Lower leg skin (tissue), 4 donors: ENCODE data around the gene MAEA. TPM values are rescaled to one million over a fixed set of nuclear protein-coding genes. Genes with fewer than 3 reads are reported as not detected.

ENCODE experiments used
- DNase-seq, 2 donors: peaks; one replicate each; pipeline ENCODE4 v3.0.0-alpha.2; 2019; ENCODE audit warnings: low spot score in 2 of 2
- H3K4me3 ChIP-seq: fragments of 200-600 bp; sonication (generic); 2 replicates; pipeline ENCODE4 v1.5.1; 2017; ENCODE audit warnings: mild to moderate bottlenecking, low read depth; ENCODE audit not compliant: poor library complexity, severe bottlenecking
- CTCF ChIP-seq, 3 donors: fragments of 450-650 bp; IDR thresholded peaks; one replicate each; pipeline ENCODE4 v1.5.1; 2016; ENCODE audit warnings: antibody characterized with exemption in 3 of 3, mild to moderate bottlenecking in 3 of 3, moderate library complexity in 2 of 3
- POLR2A ChIP-seq, 2 donors: fragments of 450-650 bp; IDR thresholded peaks; one replicate each; pipeline ENCODE4 v1.6.1; 2016 to 2017; ENCODE audit warnings: antibody characterized with exemption in 2 of 2, mild to moderate bottlenecking in 1 of 2, moderate library complexity in 1 of 2
- WGBS, 2 donors: methylation state at CpG; one replicate each; pipeline ENCODE4 v1.1.5; 2018; 5-methylcytosine and 5-hydroxymethylcytosine counted together
- intact Hi-C: fragments of 100-400 bp; cut with DNase I; formaldehyde crosslinking; loops from one replicate; pipeline ENCODE4 v1.15.0; 2023; ENCODE audit warnings: low total_unique reads
- total RNA-seq, 4 donors: library from RNA; depleted of rRNA; stranded (reverse); fragments of >200 nt; gene quantifications; one replicate each; pipeline ENCODE4 v1.1.0, GENCODE V29; 2016

MAEA gene
- total RNA-seq, 4 donors from 2014 or later, result 79.6 to 124 (median 89.4) TPM

GRCh38 chr4:1249148-1249730 lies 40.5 kb upstream of the MAEA start:
- 0% methylated on average over 1 to 70 of the region's 86 CpGs for WGBS, 2 donors
- DNase-seq, result peak in 1 of 2 donors; percentile 96
- intact Hi-C loops, result loop anchor here (5.0 kb wide), 1 partner anchor 98 kb away; the partner anchor contains the start of gene UVSSA
- H3K4me3 ChIP-seq, result peak overlapping the region; percentile 83
- TF ChIP-seq CTCF (IDR thresholded peaks at IDR 0.05) (no peak), POLR2A (IDR thresholded peaks at IDR 0.05) (no peak)

- WGBS, 2 donors, result 25 to 27% methylated on average over 27 to 39 of the region's 39 CpGs
- DNase-seq, result peak in 1 of 2 donors; percentile 91
- H3K4me3 ChIP-seq, result peak overlapping the region; percentile 83
- intact Hi-C loops, result loop anchor here (5.0 kb wide), 1 partner anchor 97 kb away; the partner anchor contains the start of gene UVSSA
- TF ChIP-seq POLR2A (IDR thresholded peaks at IDR 0.05) (no peak), CTCF (IDR thresholded peaks at IDR 0.05) (no peak)
Observed at GRCh38 chr4:1249731-1250526, 39.8 kb upstream of the MAEA start.

GRCh38 chr4:1250527-1250812 lies 39.2 kb upstream of the MAEA start:
- peak in 1 of 2 donors; percentile 83 for DNase-seq
- TF ChIP-seq POLR2A (IDR thresholded peaks at IDR 0.05), result no peak
- no peak for TF ChIP-seq CTCF (IDR thresholded peaks at IDR 0.05)
- WGBS, 2 donors, result 95 to 97% methylated on average over 7 of the region's 7 CpGs
- intact Hi-C loops, result no loop called here
- no peak overlapping the region for H3K4me3 ChIP-seq

- no peak overlapping the region for H3K4me3 ChIP-seq
- DNase-seq, result peak in 1 of 2 donors; percentile 74
- 97% methylated on average over 33 of the region's 33 CpGs for WGBS, 2 donors
- no peak for TF ChIP-seq CTCF (IDR thresholded peaks at IDR 0.05)
- TF ChIP-seq POLR2A (IDR thresholded peaks at IDR 0.05), result no peak
- intact Hi-C loops, result no loop called here
Observed at GRCh38 chr4:1250921-1251772, 38.5 kb upstream of the MAEA start.

GRCh38 chr4:1251773-1252066 lies 38.0 kb upstream of the MAEA start:
- TF ChIP-seq POLR2A (IDR thresholded peaks at IDR 0.05), result no peak
- DNase-seq, result no peak
- intact Hi-C loops, result no loop called here
- 95 to 98% methylated on average over 11 of the region's 11 CpGs for WGBS, 2 donors
- no peak overlapping the region for H3K4me3 ChIP-seq

- H3K4me3 ChIP-seq, result no peak overlapping the region
- DNase-seq, result no peak
- WGBS, 2 donors, result 96 to 100% methylated on average over 6 of the region's 6 CpGs
- TF ChIP-seq CTCF (IDR thresholded peaks at IDR 0.05) (no peak), POLR2A (IDR thresholded peaks at IDR 0.05) (no peak)
- intact Hi-C loops, result no loop called here
Observed at GRCh38 chr4:1252928-1253492, 36.7 kb upstream of the MAEA start.
